Measurements from ENCODE around the gene COP1.
"Not testable (repeated sequence)": the region's sequence is repeated elsewhere in the genome, so short reads cannot be mapped to it uniquely, and the experiment has no call there.

The COP1 gene

GRCh38 chr1:176119549-176119948 is 87.5 kb downstream of the COP1 start:
- DNase-seq, result no peak

DNA sequence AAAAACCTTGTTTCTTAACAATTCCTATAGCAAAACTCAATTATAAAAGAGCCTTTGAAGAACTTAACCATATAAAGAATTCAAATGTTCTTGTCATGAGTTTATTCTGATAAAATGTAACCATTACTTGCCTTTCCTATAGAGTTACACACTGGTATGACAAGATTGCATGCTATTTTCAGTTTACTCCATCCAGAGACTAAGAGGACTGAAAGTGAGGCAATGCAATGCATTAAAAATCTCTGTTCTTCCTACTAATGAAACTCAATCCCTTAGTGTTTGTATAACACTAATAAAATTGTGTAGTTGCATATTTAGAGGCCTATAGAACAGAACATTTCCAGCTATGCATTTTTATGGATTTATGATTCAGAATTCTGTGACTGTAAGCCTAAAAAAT is 88.1 kb downstream of the COP1 start:
- DNase-seq, result no peak

DNA sequence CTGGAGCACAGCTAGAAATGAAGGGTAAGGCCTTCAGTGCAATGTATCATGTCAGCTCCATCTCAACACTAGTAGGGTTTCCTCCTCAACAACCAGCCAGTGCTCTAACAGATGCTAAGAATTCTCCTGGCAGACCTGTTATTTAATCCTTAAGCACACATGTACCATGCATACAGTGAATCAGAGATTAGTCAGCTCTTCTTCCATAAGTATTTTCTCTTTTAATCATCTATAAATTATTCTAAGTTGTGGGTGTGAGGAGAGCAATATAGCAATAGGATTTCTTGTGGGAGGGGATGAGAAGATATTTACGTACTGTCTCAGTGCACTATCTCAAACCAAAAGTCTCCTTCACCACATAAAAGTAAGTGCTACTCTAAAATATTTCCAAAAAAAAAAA is 95.3 kb downstream of the COP1 start:
- DNase-seq, result no peak

- no peak for DNase-seq
These were observed 96.9 kb downstream of the COP1 start for GRCh38 chr1:176110203-176110602.

GRCh38 chr1:176102768-176103350 is 104.2 kb downstream of the COP1 start:
- no peak for DNase-seq

GRCh38 chr1:176101951-176102642 is 105.0 kb downstream of the COP1 start:
- no peak for DNase-seq

- no peak for DNase-seq
These were observed 108.5 kb downstream of the COP1 start for GRCh38 chr1:176098560-176098959.

DNA sequence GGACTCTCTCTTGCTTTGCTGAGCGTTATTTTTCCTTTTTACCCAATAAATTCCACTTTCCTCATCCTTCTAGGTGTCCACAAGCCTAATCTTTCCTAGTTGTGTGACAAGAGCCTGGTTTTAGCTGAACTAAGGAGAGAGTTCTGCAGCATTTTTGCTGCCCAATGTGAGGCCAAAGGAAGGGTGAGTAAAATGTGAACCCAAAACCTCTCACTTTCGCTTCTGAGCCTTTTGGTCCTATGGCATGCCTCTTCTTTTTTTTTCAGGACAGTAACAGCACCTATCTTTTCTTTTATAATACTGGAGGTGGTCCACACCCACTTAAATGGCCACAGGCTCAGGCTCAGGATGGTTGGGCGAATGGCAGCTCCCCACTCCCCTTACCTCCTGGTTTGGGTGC is 111.1 kb downstream of the COP1 start:
- DNase-seq, result no peak

DNA sequence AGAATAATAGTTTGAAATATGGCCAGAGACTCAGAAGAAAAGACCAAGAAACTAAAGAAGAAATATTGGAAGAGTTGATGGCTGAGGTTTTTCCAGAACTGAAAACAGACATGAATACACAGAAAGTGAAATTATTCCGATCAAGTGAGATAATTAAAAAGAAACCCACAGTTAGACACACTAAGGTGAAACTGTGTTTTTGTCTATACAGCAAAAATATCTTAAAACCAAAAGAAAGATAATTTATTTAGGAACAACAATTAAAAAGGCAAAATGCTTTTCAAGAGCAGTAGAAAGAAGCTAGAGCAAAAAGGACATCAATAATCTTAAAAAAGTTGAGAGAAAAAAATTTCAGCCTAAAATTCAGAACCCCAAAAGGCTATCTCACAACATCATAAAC is 116.3 kb downstream of the COP1 start:
- no peak for DNase-seq

- DNase-seq, result not testable (repeated sequence)
These were observed 119.3 kb downstream of the COP1 start for GRCh38 chr1:176087746-176088145.

- DNase-seq, result no peak
These were observed 133.4 kb downstream of the COP1 start for GRCh38 chr1:176073524-176074157.

DNA sequence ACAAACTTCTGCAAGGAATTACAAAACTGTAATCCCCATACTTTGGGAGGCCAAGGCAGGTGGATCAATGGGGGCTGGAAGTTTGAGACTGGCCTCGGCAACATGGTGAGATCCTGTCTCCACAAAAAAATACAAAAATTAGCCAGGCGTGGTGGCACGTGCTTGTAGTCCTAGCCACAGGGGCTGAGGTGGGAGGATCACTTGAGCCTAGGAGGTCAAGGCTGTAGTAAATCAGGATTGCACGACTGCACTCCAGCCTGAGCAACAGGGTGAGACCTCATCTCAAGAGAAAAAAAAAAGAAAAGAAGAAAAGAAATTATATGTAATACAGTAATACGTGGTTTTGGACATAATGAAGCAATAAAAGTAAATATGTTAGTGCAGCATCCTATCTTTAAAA is 138.2 kb downstream of the COP1 start:
- DNase-seq, result no peak

GRCh38 chr1:176068256-176068655 is 138.8 kb downstream of the COP1 start:
- no peak for DNase-seq

- no peak for DNase-seq
These were observed 140.4 kb downstream of the COP1 start for GRCh38 chr1:176066709-176067108.

- DNase-seq, result no peak
These were observed 148.4 kb downstream of the COP1 start for GRCh38 chr1:176058686-176059085.

GRCh38 chr1:176056312-176056711 is 150.8 kb downstream of the COP1 start:
- DNase-seq, result no peak

- no peak for DNase-seq
These were observed 151.7 kb downstream of the COP1 start for GRCh38 chr1:176055398-176055797.

DNA sequence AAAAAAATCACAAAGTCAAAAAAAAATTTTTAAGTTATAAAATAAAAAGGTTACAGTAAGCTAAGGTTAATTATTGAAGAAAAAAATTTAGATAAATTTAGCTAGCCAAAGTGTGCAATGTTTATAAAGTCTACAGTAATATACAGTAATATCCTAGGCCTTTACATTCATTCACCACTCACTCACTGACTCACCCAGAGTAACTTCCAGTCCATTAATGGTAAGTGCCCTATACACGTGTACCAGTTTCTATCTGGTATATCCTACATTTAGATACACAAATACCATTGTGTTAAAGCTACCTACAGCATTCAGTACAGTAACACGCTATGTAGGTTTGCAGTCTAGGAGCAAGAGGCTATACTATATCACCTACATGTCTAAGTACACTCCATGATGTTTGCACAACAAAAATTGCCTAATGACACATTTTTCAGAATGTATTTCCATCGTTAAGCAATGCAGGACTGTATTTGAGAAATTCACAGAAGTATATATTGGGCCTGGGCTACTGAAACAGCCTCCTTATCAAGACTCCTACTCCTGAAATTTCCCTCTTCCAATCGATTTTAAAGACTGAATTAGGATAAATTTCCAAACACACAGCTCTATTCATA is 155.1 kb downstream of the COP1 start:
- no peak for DNase-seq

GRCh38 chr1:176051402-176051801 is 155.7 kb downstream of the COP1 start:
- no peak for DNase-seq

DNA sequence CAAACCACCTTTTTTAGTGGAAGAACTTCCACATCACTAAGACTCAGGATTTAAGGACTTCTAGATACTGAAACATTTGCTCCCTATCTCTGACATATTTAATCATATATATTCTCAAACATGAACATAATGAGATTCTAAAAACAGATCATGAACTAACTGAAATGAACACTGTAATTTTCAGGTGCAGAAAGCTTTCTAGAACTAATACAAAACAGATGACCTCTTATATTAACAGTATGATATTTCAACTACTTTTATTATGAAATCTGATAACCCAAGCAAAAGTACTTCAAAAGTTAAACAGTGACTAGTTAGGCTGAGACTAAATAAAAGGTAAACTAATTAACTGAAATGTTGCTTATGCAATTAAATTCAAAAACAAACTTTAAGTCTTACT is 157.5 kb downstream of the COP1 start:
- no peak for DNase-seq

GRCh38 chr1:176046926-176047325 is 160.2 kb downstream of the COP1 start:
- DNase-seq, result no peak

DNA sequence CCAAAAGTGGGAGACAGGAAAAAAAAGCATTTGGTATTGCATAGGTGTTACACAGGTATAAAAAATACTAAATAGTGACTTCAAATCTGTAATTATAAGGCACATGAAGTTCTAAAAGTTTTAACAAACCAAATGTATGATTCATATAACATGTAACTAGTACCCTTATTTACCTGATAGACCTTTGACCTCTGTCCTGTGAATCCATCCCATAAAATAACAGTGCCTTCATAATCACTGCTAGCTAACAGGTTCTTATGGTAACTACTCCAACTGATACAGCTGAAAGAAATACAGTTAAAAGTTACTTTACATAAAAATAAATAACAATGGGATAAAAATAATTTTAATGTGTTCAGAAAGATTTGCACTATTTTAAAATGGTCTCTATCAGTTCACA is 163.5 kb downstream of the COP1 start:
- DNase-seq, result no peak

GRCh38 chr1:176033881-176034280 is 173.2 kb downstream of the COP1 start:
- DNase-seq, result no peak

DNA sequence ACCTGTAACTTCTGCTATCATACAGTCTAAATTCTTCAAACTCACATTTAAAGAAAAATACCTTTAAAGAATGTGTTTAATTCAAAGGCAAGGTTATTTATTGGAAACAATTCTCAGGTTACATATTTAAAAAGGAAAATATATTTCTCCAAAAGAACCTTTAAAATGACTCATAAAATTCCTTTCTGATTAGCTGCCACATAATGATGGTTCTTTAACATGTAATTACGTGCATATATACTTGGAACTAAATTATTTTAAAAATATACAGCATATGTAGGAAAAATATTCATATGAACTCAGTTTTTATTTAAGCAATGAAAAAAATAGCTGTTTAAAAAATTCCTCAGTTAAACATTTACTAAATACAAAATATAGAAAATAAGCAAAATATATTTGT is 173.6 kb downstream of the COP1 start:
- DNase-seq, result no peak
